T-cell (primary cell): ENCODE data around the gene EDIL3. TPM values are rescaled to one million over a fixed set of nuclear protein-coding genes. Genes with fewer than 3 reads are reported as not detected.

Experiments used
- ATAC-seq, 4 experiments: fragments of 200-7000 bp in 3 of 4; fragments of 150-1000 bp in 1 of 4; cut with Tn5 transposase; replicated peaks in 1 of 4; 1 replicate in 3 of 4; 2 replicates in 1 of 4; pipeline ENCODE4 v1.10.0; 2021; ENCODE audit warnings: moderate library complexity in 3 of 4, mild to moderate bottlenecking in 2 of 4, moderate number of reproducible peaks in 1 of 4
- CTCF ChIA-PET, 2 donors: fragments of 300-600 bp; sonication (Branson Sonifier 250); formaldehyde crosslinking; loops; one replicate each; lab custom pipeline; 2022; ENCODE audit warnings: antibody characterized with exemption in 2 of 2; lab: Charles Lee
- POLR2A ChIA-PET, 2 donors: fragments of 300-600 bp; sonication (Branson Sonifier 250); formaldehyde crosslinking; loops; one replicate each; lab custom pipeline; 2022; ENCODE audit warnings: antibody characterized with exemption in 2 of 2; lab: Charles Lee
- DNase-seq, 35 experiments: peaks; one replicate each; pipeline versions ENCODE4 v3.0.0 to v3.0.0-alpha.2; 2013 to 2023
- H3K27ac ChIP-seq: one replicate; pipeline ENCODE4 v1.5.1; 2013; ENCODE audit warnings: low read length
- H3K27me3 ChIP-seq, 2 experiments: replicated peaks in 1 of 2; 1 replicate in 1 of 2; 2 replicates in 1 of 2; pipeline versions ENCODE4 v1.6.1 to v1.7.0; 2013; ENCODE audit warnings: low read length in 1 of 2, mixed read lengths in 1 of 2; ENCODE audit not compliant: control insufficient read depth in 2 of 2, insufficient read depth in 2 of 2; ENCODE audit errors: extremely low read depth in 1 of 2
- H3K36me3 ChIP-seq, 2 donors: 1 replicate in 1 of 2; 2 replicates in 1 of 2; pipeline versions ENCODE4 v1.6.1 to v1.7.0; 2013; ENCODE audit warnings: low read length in 1 of 2; ENCODE audit not compliant: control insufficient read depth in 2 of 2, insufficient read depth in 1 of 2; ENCODE audit errors: extremely low read depth in 1 of 2
- H3K4me1 ChIP-seq, 2 experiments: 1 replicate in 1 of 2; 2 replicates in 1 of 2; pipeline versions ENCODE4 v1.6.1 to v1.7.0; 2013; ENCODE audit warnings: low read length in 2 of 2, mixed read lengths in 1 of 2; ENCODE audit not compliant: insufficient read depth in 2 of 2, control insufficient read depth in 1 of 2; ENCODE audit errors: extremely low read depth in 1 of 2
- H3K4me3 ChIP-seq, 2 donors: 1 replicate in 1 of 2; 2 replicates in 1 of 2; pipeline versions ENCODE4 v1.5.1 to v1.7.0; 2013; ENCODE audit warnings: mild to moderate bottlenecking in 2 of 2, low read length in 1 of 2, moderate library complexity in 1 of 2; ENCODE audit not compliant: control insufficient read depth in 1 of 2; ENCODE audit errors: extremely low read depth in 1 of 2
- H3K9me3 ChIP-seq: 2 replicates; pipeline ENCODE4 v1.7.0; 2013
- H3K27ac Mint-ChIP-seq, 2 donors: one replicate each; pipeline ENCODE4 v1.8.0; 2020 to 2021; ENCODE audit warnings: mild to moderate bottlenecking in 2 of 2, mixed read lengths in 2 of 2
- H3K27me3 Mint-ChIP-seq, 2 donors: one replicate each; pipeline ENCODE4 v1.8.0; 2021 to 2022; ENCODE audit warnings: mixed read lengths in 2 of 2
- H3K36me3 Mint-ChIP-seq: one replicate; pipeline ENCODE4 v1.8.0; 2021; ENCODE audit warnings: mixed read lengths
- H3K4me1 Mint-ChIP-seq, 3 donors: one replicate each; pipeline ENCODE4 v1.8.0; 2020 to 2022; ENCODE audit warnings: mixed read lengths in 3 of 3, mild to moderate bottlenecking in 1 of 3
- H3K4me3 Mint-ChIP-seq, 3 donors: one replicate each; pipeline ENCODE4 v1.8.0; 2020 to 2022; ENCODE audit warnings: mild to moderate bottlenecking in 3 of 3, mixed read lengths in 3 of 3, moderate library complexity in 3 of 3
- H3K9me3 Mint-ChIP-seq, 3 donors: one replicate each; pipeline ENCODE4 v1.8.0; 2020 to 2022; ENCODE audit warnings: mixed read lengths in 3 of 3
- WGBS: methylation state at CpG from one replicate; pipeline ENCODE4 v1.1.5; 2013; ENCODE audit warnings: missing lambda C conversion rate; ENCODE audit not compliant: insufficient coverage; 5-methylcytosine and 5-hydroxymethylcytosine counted together
- total RNA-seq, 35 experiments: library from RNA in 6 of 35; stranded (reverse) in 6 of 35; fragments of 120-200 nt in 1 of 35; gene quantifications; one replicate each; pipeline versions ENCODE4 v1.2.1 to v1.2.4 and lab custom pipeline; 2013 to 2026

EDIL3 gene
- total RNA-seq, 5 donors from 2014 or later (not counting 1 experiment from before 2014, with no cell fraction given) = 0.07 to 0.18 (median 0.16) TPM; not detected in 2

GRCh38 chr5:84260140-84260539 lies 124.5 kb downstream of the EDIL3 start:
- Mint-ChIP-seq H3K9me3 (peaks cover 0 to 7% (median 6%) of the 10 kb centered on the region in 3 donors), H3K4me1 (no peaks in the 10 kb centered on the region), H3K27me3 (peaks cover 2 to 11% of the 10 kb centered on the region in 2 donors), H3K4me3 (no peak overlapping the region), H3K36me3 (no peaks in the 10 kb centered on the region), H3K27ac (no peak overlapping the region)
- no peak for DNase-seq
- H3K27ac ChIP-seq = no peak overlapping the region
- H3K9me3 ChIP-seq = no peaks in the 10 kb centered on the region
- WGBS = 14% methylated on average over 1 of the region's 1 CpG
- POLR2A ChIA-PET = no interaction called here
- no peak for ATAC-seq
- no peaks in the 10 kb centered on the region for H3K36me3 ChIP-seq
- no peak overlapping the region for H3K4me3 ChIP-seq
- CTCF ChIA-PET = no interaction called here
- no peaks in the 10 kb centered on the region for H3K27me3 ChIP-seq
- peaks cover 0 to 2% of the 10 kb centered on the region in 2 experiments for H3K4me1 ChIP-seq

DNA sequence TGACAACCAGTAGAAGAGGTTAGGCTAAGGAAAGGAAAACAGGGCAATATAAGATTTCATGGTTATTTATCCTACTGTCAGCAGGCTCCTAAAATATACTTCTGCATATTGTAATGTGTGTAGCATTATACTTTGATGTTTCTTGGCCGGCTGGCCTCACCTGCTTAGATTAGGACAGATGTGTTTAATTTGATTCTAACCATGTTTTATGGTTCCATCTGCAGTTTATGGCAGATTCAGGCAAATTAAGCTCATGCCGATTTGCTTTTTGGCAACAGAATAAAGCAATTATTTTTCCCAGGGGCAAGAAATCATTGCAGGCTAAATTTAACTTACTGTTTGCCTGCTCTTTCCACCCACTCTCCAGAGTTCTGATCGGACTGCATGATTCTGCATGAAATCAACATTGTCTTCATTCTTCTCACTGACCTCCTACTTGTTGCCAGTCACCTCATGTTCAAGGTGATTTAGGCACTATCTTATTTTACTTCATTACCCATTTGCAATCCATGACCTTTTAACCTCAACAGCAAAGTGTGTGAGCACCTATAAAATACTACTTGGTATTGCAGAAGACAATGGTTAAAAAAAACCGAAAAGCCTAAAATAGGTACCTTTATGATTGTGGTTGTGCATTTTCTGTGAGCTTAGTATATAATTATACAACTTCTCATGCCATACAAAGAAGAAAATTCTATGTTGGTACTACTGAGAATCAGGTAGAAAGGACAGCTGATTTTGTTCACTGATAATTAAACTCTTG lies 125.2 kb downstream of the EDIL3 start:
- Histone ChIP-seq H3K27ac (no peak overlapping the region), H3K27me3 (no peaks in the 10 kb centered on the region), H3K9me3 (no peaks in the 10 kb centered on the region), H3K4me1 (peaks cover 0 to 2% of the 10 kb centered on the region in 2 experiments), H3K36me3 (no peaks in the 10 kb centered on the region), H3K4me3 (no peak overlapping the region)
- POLR2A ChIA-PET = interaction anchor here in 1 of 2 donors (0.6 kb wide), 1 partner anchor 397 kb away, joined by 3 read pairs; no protein-coding TSS in a partner anchor
- Mint-ChIP-seq H3K9me3 (peaks cover 0 to 10% (median 7%) of the 10 kb centered on the region in 3 donors), H3K27me3 (peaks cover 2 to 11% of the 10 kb centered on the region in 2 donors), H3K27ac (no peak overlapping the region), H3K4me3 (no peak overlapping the region), H3K36me3 (no peaks in the 10 kb centered on the region), H3K4me1 (no peaks in the 10 kb centered on the region)
- no peak for ATAC-seq
- WGBS = 87% methylated on average over 3 of the region's 4 CpGs
- DNase-seq = no peak
- CTCF ChIA-PET = no interaction called here

- H3K4me1 ChIP-seq = peaks cover 0 to 2% of the 10 kb centered on the region in 2 experiments
- CTCF ChIA-PET = no interaction called here
- no peak overlapping the region for H3K27ac ChIP-seq
- Mint-ChIP-seq H3K27ac (no peak overlapping the region), H3K36me3 (no peaks in the 10 kb centered on the region), H3K9me3 (peaks cover 0 to 10% (median 0%) of the 10 kb centered on the region in 3 donors), H3K4me3 (no peak overlapping the region), H3K27me3 (no peaks in the 10 kb centered on the region), H3K4me1 (no peaks in the 10 kb centered on the region)
- H3K36me3 ChIP-seq = no peaks in the 10 kb centered on the region
- DNase-seq (no peak), ATAC-seq (no peak)
- no peak overlapping the region for H3K4me3 ChIP-seq
- 50% methylated on average over 1 of the region's 2 CpGs for WGBS
- H3K9me3 ChIP-seq = no peaks in the 10 kb centered on the region
- POLR2A ChIA-PET = no interaction called here
- H3K27me3 ChIP-seq = no peaks in the 10 kb centered on the region
These were observed 127.6 kb downstream of the EDIL3 start for GRCh38 chr5:84257061-84257460.

DNA sequence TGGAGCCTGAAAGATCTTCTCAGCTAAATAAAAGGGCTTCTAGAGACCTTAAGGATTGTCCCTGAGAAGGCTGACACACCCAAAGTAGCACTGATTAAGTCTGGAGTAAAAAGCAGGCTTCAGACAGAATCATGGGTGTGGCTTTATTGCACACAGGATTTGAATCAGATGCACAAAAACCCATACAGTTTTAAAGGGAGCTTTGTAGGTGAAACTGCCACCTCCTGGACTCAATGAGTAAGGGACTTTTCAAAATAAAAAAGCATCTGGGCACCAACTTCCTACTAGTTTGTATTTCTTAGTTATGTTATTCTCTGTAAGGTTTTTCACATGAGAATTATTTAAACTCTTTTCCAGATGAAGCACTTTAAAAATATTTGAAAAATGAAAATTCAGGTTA lies 129.4 kb downstream of the EDIL3 start:
- Mint-ChIP-seq H3K9me3 (peaks cover 0 to 10% (median 0%) of the 10 kb centered on the region in 3 donors), H3K36me3 (no peaks in the 10 kb centered on the region), H3K4me3 (no peak overlapping the region), H3K4me1 (no peaks in the 10 kb centered on the region), H3K27me3 (no peaks in the 10 kb centered on the region), H3K27ac (no peak overlapping the region)
- DNase-seq = no peak
- no peak for ATAC-seq
- no peak overlapping the region for H3K4me3 ChIP-seq
- no peak overlapping the region for H3K27ac ChIP-seq
- POLR2A ChIA-PET = interaction anchor here in 1 of 2 donors (0.5 kb wide), 1 partner anchor 158 kb away, joined by 3 read pairs; no protein-coding TSS in a partner anchor
- peaks cover 0 to 2% of the 10 kb centered on the region in 2 experiments for H3K4me1 ChIP-seq
- H3K36me3 ChIP-seq = no peaks in the 10 kb centered on the region
- no peaks in the 10 kb centered on the region for H3K9me3 ChIP-seq
- CTCF ChIA-PET = interaction anchor here in 1 of 2 donors (0.6 kb wide), 2 partner anchors 8 to 9 kb away, joined by 3 read pairs; no protein-coding TSS in a partner anchor
- H3K27me3 ChIP-seq = no peaks in the 10 kb centered on the region

GRCh38 chr5:84253946-84254345 lies 130.7 kb downstream of the EDIL3 start:
- Histone ChIP-seq H3K4me3 (no peak overlapping the region), H3K36me3 (no peaks in the 10 kb centered on the region), H3K27me3 (no peaks in the 10 kb centered on the region), H3K4me1 (no peaks in the 10 kb centered on the region), H3K27ac (no peak overlapping the region), H3K9me3 (no peaks in the 10 kb centered on the region)
- Mint-ChIP-seq H3K27me3 (no peaks in the 10 kb centered on the region), H3K36me3 (no peaks in the 10 kb centered on the region), H3K4me3 (no peak overlapping the region), H3K9me3 (peaks cover 0 to 10% (median 0%) of the 10 kb centered on the region in 3 donors), H3K4me1 (no peaks in the 10 kb centered on the region), H3K27ac (no peak overlapping the region)
- 20% methylated on average over 1 of the region's 1 CpG for WGBS
- POLR2A ChIA-PET = no interaction called here
- DNase-seq = no peak
- CTCF ChIA-PET = no interaction called here
- no peak for ATAC-seq

GRCh38 chr5:84251503-84251902 lies 133.2 kb downstream of the EDIL3 start:
- DNase-seq (no peak), ATAC-seq (no peak)
- no CpG with 5 or more reads among the region's 1 CpG for WGBS
- no peak overlapping the region for H3K4me3 ChIP-seq
- H3K4me3 Mint-ChIP-seq = no peak overlapping the region
- ChIA-PET POLR2A (interaction anchor here in 1 of 2 donors (0.6 kb wide), 1 partner anchor 24 kb away, joined by 5 read pairs; no protein-coding TSS in a partner anchor), CTCF (no interaction called here)
- no peaks in the 10 kb centered on the region for H3K27me3 Mint-ChIP-seq
- H3K4me1 ChIP-seq = no peaks in the 10 kb centered on the region
- no peaks in the 10 kb centered on the region for H3K36me3 ChIP-seq
- no peaks in the 10 kb centered on the region for H3K4me1 Mint-ChIP-seq
- no peaks in the 10 kb centered on the region for H3K36me3 Mint-ChIP-seq
- H3K27ac ChIP-seq = no peak overlapping the region
- no peak overlapping the region for H3K27ac Mint-ChIP-seq
- peaks cover 0 to 17% (median 0%) of the 10 kb centered on the region in 3 donors for H3K9me3 Mint-ChIP-seq
- H3K9me3 ChIP-seq = no peaks in the 10 kb centered on the region
- no peaks in the 10 kb centered on the region for H3K27me3 ChIP-seq
